Tibial nerve (tissue), 4 donors: ENCODE measurements around the gene DACH2.

Experiments used
- EP300 ChIP-seq, 2 donors: sonication (generic); formaldehyde crosslinking; IDR thresholded peaks; one replicate each; pipeline ENCODE4 v1.6.1; 2017; ENCODE audit warnings: antibody characterized with exemption in 2 of 2, mild to moderate bottlenecking in 1 of 2
- TF ChIP-seq, protein P1 (sequence below), 5 experiments: fragments of 200-600 bp in 3 of 5; fragments of 450-650 bp in 2 of 5; sonication (generic) in 3 of 5; IDR thresholded peaks; one replicate each; pipeline ENCODE4 v1.5.1; 2016 to 2019; ENCODE audit warnings: antibody characterized with exemption in 5 of 5, mild to moderate bottlenecking in 3 of 5, moderate library complexity in 2 of 5

- TF ChIP-seq, protein P1, sequence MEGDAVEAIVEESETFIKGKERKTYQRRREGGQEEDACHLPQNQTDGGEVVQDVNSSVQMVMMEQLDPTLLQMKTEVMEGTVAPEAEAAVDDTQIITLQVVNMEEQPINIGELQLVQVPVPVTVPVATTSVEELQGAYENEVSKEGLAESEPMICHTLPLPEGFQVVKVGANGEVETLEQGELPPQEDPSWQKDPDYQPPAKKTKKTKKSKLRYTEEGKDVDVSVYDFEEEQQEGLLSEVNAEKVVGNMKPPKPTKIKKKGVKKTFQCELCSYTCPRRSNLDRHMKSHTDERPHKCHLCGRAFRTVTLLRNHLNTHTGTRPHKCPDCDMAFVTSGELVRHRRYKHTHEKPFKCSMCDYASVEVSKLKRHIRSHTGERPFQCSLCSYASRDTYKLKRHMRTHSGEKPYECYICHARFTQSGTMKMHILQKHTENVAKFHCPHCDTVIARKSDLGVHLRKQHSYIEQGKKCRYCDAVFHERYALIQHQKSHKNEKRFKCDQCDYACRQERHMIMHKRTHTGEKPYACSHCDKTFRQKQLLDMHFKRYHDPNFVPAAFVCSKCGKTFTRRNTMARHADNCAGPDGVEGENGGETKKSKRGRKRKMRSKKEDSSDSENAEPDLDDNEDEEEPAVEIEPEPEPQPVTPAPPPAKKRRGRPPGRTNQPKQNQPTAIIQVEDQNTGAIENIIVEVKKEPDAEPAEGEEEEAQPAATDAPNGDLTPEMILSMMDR (IDR thresholded peaks at IDR 0.05): no peak
- no peak for TF ChIP-seq EP300 (IDR thresholded peaks at IDR 0.05)
Observed at GRCh38 chrX:86215260-86215659, 67.0 kb downstream of the DACH2 start.
